Neural cell (in vitro differentiated cells): ENCODE results near the gene ZNF524. TPM values are rescaled to one million over a fixed set of nuclear protein-coding genes. Genes with fewer than 3 reads are reported as not detected.

Experiments used
- H2AFZ ChIP-seq: fragments of 200-600, 300-800 bp; sonication (generic), shearing (Covaris generic); 2 replicates; pipeline ENCODE4 v1.6.0; 2014; ENCODE audit warnings: low read depth, mild to moderate bottlenecking, antibody characterized with exemption, low read length, moderate library complexity
- H3F3A ChIP-seq: fragments of 200-600 bp; shearing (Covaris generic); 2 replicates; pipeline ENCODE4 v1.6.1; 2016; ENCODE audit warnings: mild to moderate bottlenecking, moderate library complexity, mixed read lengths, antibody characterized with exemption, low read length; ENCODE audit not compliant: insufficient read depth, poor library complexity, severe bottlenecking
- H3K27ac ChIP-seq: fragments of 200-600, 300-800 bp; sonication (generic), shearing (Covaris generic); 2 replicates; pipeline ENCODE4 v1.5.1; 2014; ENCODE audit warnings: mild to moderate bottlenecking, low read length, moderate library complexity
- H3K27me3 ChIP-seq: fragments of 300-800, 200-600 bp; sonication (generic), shearing (Covaris generic); 2 replicates; pipeline ENCODE4 v1.6.0; 2014; ENCODE audit warnings: mild to moderate bottlenecking, low read depth, low read length, moderate library complexity; ENCODE audit not compliant: insufficient read depth
- H3K36me3 ChIP-seq: fragments of 300-800, 200-600 bp; sonication (generic), shearing (Covaris generic); 2 replicates; pipeline ENCODE4 v1.5.1; 2014; ENCODE audit warnings: mild to moderate bottlenecking, antibody characterized with exemption, low read length, moderate library complexity; ENCODE audit not compliant: insufficient read depth
- H3K4me2 ChIP-seq: fragments of 300-800, 200-600 bp; sonication (generic), shearing (Covaris generic); 2 replicates; pipeline ENCODE4 v1.6.0; 2014; ENCODE audit warnings: mild to moderate bottlenecking, low read length
- H3K4me3 ChIP-seq: fragments of 300-800, 200-600 bp; sonication (generic), shearing (Covaris generic); 2 replicates; pipeline ENCODE4 v1.5.1; 2014; ENCODE audit warnings: mild to moderate bottlenecking, low read length, moderate library complexity
- H3K79me2 ChIP-seq: fragments of 200-600 bp; shearing (Covaris generic); replicated peaks from 2 replicates; pipeline ENCODE4 v1.6.0; 2014; ENCODE audit warnings: mild to moderate bottlenecking, low read length, moderate library complexity; ENCODE audit not compliant: insufficient read depth
- H3K9ac ChIP-seq: fragments of 300-800, 200-600 bp; sonication (generic), shearing (Covaris generic); 2 replicates; pipeline ENCODE4 v1.6.1; 2016; ENCODE audit warnings: mild to moderate bottlenecking, low read length, mixed read lengths
- H3K9me2 ChIP-seq: fragments of 200-600 bp; shearing (Covaris generic); 2 replicates; pipeline ENCODE4 v1.6.1; 2016; ENCODE audit warnings: mild to moderate bottlenecking, low read length, mixed read lengths; ENCODE audit not compliant: insufficient read depth
- H3K9me3 ChIP-seq: fragments of 200-600, 300-800 bp; sonication (generic), shearing (Covaris generic); 2 replicates; pipeline ENCODE4 v1.6.1; 2016; ENCODE audit warnings: mild to moderate bottlenecking, mixed run types, low read length, moderate library complexity, mixed read lengths
- H4K20me1 ChIP-seq: fragments of 200-600 bp; shearing (Covaris generic); 2 replicates; pipeline ENCODE4 v1.6.1; 2016; ENCODE audit warnings: mild to moderate bottlenecking, mixed run types; ENCODE audit not compliant: insufficient read depth
- CTCF ChIP-seq: fragments of 450-650 bp; IDR thresholded peaks from 2 replicates; pipeline ENCODE4 v1.5.1; 2014; ENCODE audit warnings: antibody characterized with exemption, mild to moderate bottlenecking, moderate library complexity; ENCODE audit not compliant: poor library complexity, severe bottlenecking
- EP300 ChIP-seq: fragments of 450-650 bp; conservative IDR thresholded peaks from 2 replicates; pipeline ENCODE4 v1.6.1; 2014; ENCODE audit warnings: antibody characterized with exemption, mild to moderate bottlenecking, moderate library complexity; ENCODE audit not compliant: poor library complexity, severe bottlenecking
- EZH2 ChIP-seq: fragments of 200-600, 300-800 bp; shearing (Covaris generic), sonication (generic); IDR thresholded peaks from 2 replicates; pipeline ENCODE4 v1.6.1; 2014; ENCODE audit warnings: antibody characterized with exemption, low read length, borderline replicate concordance, mild to moderate bottlenecking; ENCODE audit not compliant: insufficient read depth, poor library complexity, severe bottlenecking
- MXI1 ChIP-seq: fragments of 450-650 bp; conservative IDR thresholded peaks from 2 replicates; pipeline ENCODE4 v1.6.1; 2014; ENCODE audit warnings: antibody characterized with exemption, mild to moderate bottlenecking; ENCODE audit not compliant: poor library complexity, severe bottlenecking
- POLR2AphosphoS5 ChIP-seq: IDR thresholded peaks from 2 replicates; pipeline ENCODE4 v1.6.1; 2012
- RAD21 ChIP-seq: fragments of 450-650 bp; conservative IDR thresholded peaks from 2 replicates; pipeline ENCODE4 v1.6.1; 2014; ENCODE audit warnings: antibody characterized with exemption, mild to moderate bottlenecking, moderate library complexity
- REST ChIP-seq: IDR thresholded peaks from 2 replicates; pipeline ENCODE4 v1.6.1; 2012; ENCODE audit warnings: borderline replicate concordance
- SMC3 ChIP-seq: fragments of 450-650 bp; conservative IDR thresholded peaks from 2 replicates; pipeline ENCODE4 v1.6.1; 2014; ENCODE audit warnings: antibody characterized with exemption, mild to moderate bottlenecking, moderate library complexity; ENCODE audit not compliant: poor library complexity
- TAF1 ChIP-seq: IDR thresholded peaks from 2 replicates; pipeline ENCODE4 v1.6.1; 2012; ENCODE audit warnings: low read depth
- polyA plus RNA-seq: library from polyadenylated mRNA; depleted of rRNA; stranded (reverse); fragments of >200 nt; gene quantifications from 2 replicates; pipeline ENCODE4 v1.2.3, GENCODE V29; 2014

Gene ZNF524
- polyA plus RNA-seq, 1 donor from 2014 or later: 3.2 TPM

GRCh38 chr19:55599468-55599841, 633 bp upstream of the ZNF524 start, which contains the start of gene FIZ1:
TSS of gene FIZ1 (minus strand) at chr19:55599517. CDS start at chr19:55597865, 1,652 bp downstream.
- Histone ChIP-seq H3K79me2 (peaks cover 5% of the 10 kb centered on the region), H2AFZ (peak within 1 kb of the TSS; percentile 47), H4K20me1 (no peaks in the 10 kb centered on the region), H3K36me3 (no peaks in the 10 kb centered on the region), H3K4me2 (no peak within 1 kb of the TSS), H3K27ac (peak within 1 kb of the TSS; percentile 99), H3K4me3 (peak within 1 kb of the TSS; percentile 75), H3K9me3 (no peaks in the 10 kb centered on the region), H3K9ac (peak within 1 kb of the TSS; percentile 91), H3F3A (no peaks in the 10 kb centered on the region), H3K27me3 (no peaks in the 10 kb centered on the region), H3K9me2 (no peaks in the 10 kb centered on the region)
- TF ChIP-seq SMC3 (no peak), REST (peak; percentile 65), MXI1 (peak; percentile 60), RAD21 (peak; percentile 27), EZH2 (no peak), EP300 (peak; percentile 9), TAF1 (no peak), CTCF (no peak), POLR2AphosphoS5 (peak; percentile 64)

- Histone ChIP-seq H3K27ac (peak overlapping the region; percentile 99), H3F3A (no peaks in the 10 kb centered on the region), H3K9me2 (no peaks in the 10 kb centered on the region), H3K27me3 (no peaks in the 10 kb centered on the region), H3K36me3 (no peaks in the 10 kb centered on the region), H3K4me2 (peak overlapping the region; percentile 80), H4K20me1 (no peaks in the 10 kb centered on the region), H2AFZ (peak overlapping the region; percentile 73), H3K9ac (peak overlapping the region; percentile 91), H3K4me3 (peak overlapping the region; percentile 75), H3K9me3 (no peaks in the 10 kb centered on the region), H3K79me2 (peaks cover 5% of the 10 kb centered on the region)
- TF ChIP-seq POLR2AphosphoS5: peak; percentile 83
- no peak for TF ChIP-seq TAF1
Measured at GRCh38 chr19:55600662-55601028, 557 bp downstream of the ZNF524 start.

- no peaks in the 10 kb centered on the region for H3F3A ChIP-seq
- peak overlapping the region; percentile 99 for H3K27ac ChIP-seq
- H3K9me3 ChIP-seq: no peaks in the 10 kb centered on the region
- H3K4me3 ChIP-seq: peak overlapping the region; percentile 75
- H3K36me3 ChIP-seq: no peaks in the 10 kb centered on the region
- H3K27me3 ChIP-seq: no peaks in the 10 kb centered on the region
- peak overlapping the region; percentile 80 for H3K4me2 ChIP-seq
- no peaks in the 10 kb centered on the region for H4K20me1 ChIP-seq
- no peaks in the 10 kb centered on the region for H3K9me2 ChIP-seq
- TF ChIP-seq CTCF (no peak), SMC3 (no peak)
- no peak overlapping the region for H2AFZ ChIP-seq
- H3K9ac ChIP-seq: peak overlapping the region; percentile 91
- H3K79me2 ChIP-seq: peaks cover 5% of the 10 kb centered on the region
Measured at GRCh38 chr19:55601084-55601483, 996 bp downstream of the ZNF524 start.
